A549 (cell line): Measurements from ENCODE around the gene INO80D. TPM values are rescaled to one million over a fixed set of nuclear protein-coding genes. Genes with fewer than 3 reads are reported as not detected.
"Not testable (repeated sequence)": the region's sequence is repeated elsewhere in the genome, so short reads cannot be mapped to it uniquely, and the experiment has no call there.

Experiments used
- ATAC-seq, 2 experiments: fragments of 200-7000 bp in 1 of 2; fragments of >200 bp in 1 of 2; cut with Nextera tagmentation in 1 of 2; cut with Tn5 transposase in 1 of 2; 3 replicates each; pipeline versions ENCODE4 v1.8.0 to v1.9.1; 2018 to 2020; ENCODE audit warnings: mild to moderate bottlenecking in 1 of 2, moderate library complexity in 1 of 2
- CTCF ChIA-PET: fragments of 300-600 bp; sonication (Branson Sonifier 250); formaldehyde crosslinking; extraction: SDS; loops from one replicate; lab custom pipeline; 2021; ENCODE audit warnings: antibody characterized with exemption, inconsistent platforms; lab: Yijun Ruan, JAX
- POLR2A ChIA-PET: fragments of 350-600 bp; formaldehyde crosslinking; extraction: SDS; loops from one replicate; lab custom pipeline; 2021; ENCODE audit warnings: antibody characterized with exemption, inconsistent platforms; lab: Yijun Ruan, JAX
- DNase-seq, 2 experiments: peaks; one replicate each; pipeline versions ENCODE4 v3.0.0 to v3.0.0-alpha.2; 2011 to 2016; ENCODE audit warnings: low read depth in 1 of 2, low spot score in 1 of 2
- FAIRE-seq: peaks from 2 replicates; lab custom pipeline; 2011; peaks lifted over from hg19 to GRCh38; lab: Jason Lieb, UNC
- H3K27ac ChIP-seq, 2 experiments: fragments of >200 bp; sonication (Bioruptor Twin); formaldehyde crosslinking; 3 replicates each; pipeline ENCODE4 v1.5.1; 2016 to 2017
- H3K4me1 ChIP-seq: fragments of >200 bp; sonication (Bioruptor Twin); formaldehyde crosslinking; 3 replicates; pipeline ENCODE4 v1.6.1; 2016
- H3K4me2 ChIP-seq: fragments of >200 bp; sonication (Bioruptor Twin); formaldehyde crosslinking; 3 replicates; pipeline ENCODE4 v1.6.1; 2016
- H3K4me3 ChIP-seq: fragments of >200 bp; sonication (Bioruptor Twin); formaldehyde crosslinking; 3 replicates; pipeline ENCODE4 v1.5.1; 2016
- H3K9me3 ChIP-seq: fragments of >200 bp; sonication (Bioruptor Twin); formaldehyde crosslinking; 3 replicates; pipeline ENCODE4 v1.6.1; 2016
- BHLHE40 ChIP-seq: IDR thresholded peaks from 2 replicates; pipeline ENCODE4 v1.6.1; 2012; ENCODE audit warnings: low read depth, low read length, inconsistent platforms
- CBX2 ChIP-seq: fragments of 200-600 bp; sonication (generic); IDR thresholded peaks from 2 replicates; pipeline ENCODE4 v1.6.1; 2016; ENCODE audit warnings: low read depth, mild to moderate bottlenecking, borderline replicate concordance
- CHD2 ChIP-seq: fragments of 150-350 bp; IDR thresholded peaks from 2 replicates; pipeline ENCODE4 v1.6.1; 2014; ENCODE audit warnings: low read length; ENCODE audit not compliant: partially characterized antibody
- ELK1 ChIP-seq: fragments of 150-350 bp; IDR thresholded peaks from 2 replicates; pipeline ENCODE4 v1.6.1; 2014; ENCODE audit warnings: low read depth, mild to moderate bottlenecking, low read length
- FOSB ChIP-seq: fragments of 250-450 bp; sonication (Bioruptor Pico); IDR thresholded peaks from 2 replicates; pipeline ENCODE4 v1.5.0; 2020; ENCODE audit warnings: mild to moderate bottlenecking, moderate library complexity
- FOSL2 ChIP-seq, 2 experiments: fragments of 450-650 bp in 1 of 2; fragments of >200 bp in 1 of 2; sonication (Bioruptor Twin) in 1 of 2; formaldehyde crosslinking; IDR thresholded peaks; 2 replicates each; pipeline versions ENCODE4 v1.5.0 to v1.6.1; 2016 to 2020; ENCODE audit warnings: mild to moderate bottlenecking in 1 of 2, moderate library complexity in 1 of 2
- HMGXB4 ChIP-seq: fragments of 250-450 bp; sonication (Bioruptor Pico); IDR thresholded peaks from 2 replicates; pipeline ENCODE4 v1.5.0; 2021; ENCODE audit warnings: mild to moderate bottlenecking, moderate library complexity, borderline replicate concordance
- HOXB13 ChIP-seq: fragments of 250-450 bp; sonication (Bioruptor Pico); IDR thresholded peaks from 2 replicates; pipeline ENCODE4 v1.5.0; 2020; ENCODE audit warnings: low read depth, mild to moderate bottlenecking, moderate library complexity
- HOXB5 ChIP-seq: fragments of 250-450 bp; sonication (Bioruptor Pico); IDR thresholded peaks from 2 replicates; pipeline ENCODE4 v1.5.0; 2020; ENCODE audit warnings: mild to moderate bottlenecking, moderate library complexity
- JUN ChIP-seq, 2 experiments: fragments of >200 bp; sonication (Bioruptor Twin); formaldehyde crosslinking; IDR thresholded peaks; 2 replicates in 1 of 2; 3 replicates in 1 of 2; pipeline ENCODE4 v1.6.1; 2016 to 2017
- JUNB ChIP-seq: fragments of >200 bp; sonication (Bioruptor Twin); formaldehyde crosslinking; IDR thresholded peaks from 2 replicates; pipeline ENCODE4 v1.6.1; 2016
- MYC ChIP-seq: IDR thresholded peaks from 2 replicates; pipeline ENCODE4 v1.6.1; 2012; ENCODE audit warnings: mild to moderate bottlenecking, inconsistent platforms, low read length, improper control_type of control experiment, borderline replicate concordance
- NFE2L2 ChIP-seq: fragments of 150-350 bp; conservative IDR thresholded peaks from 2 replicates; pipeline ENCODE4 v1.6.1; 2014; ENCODE audit warnings: low read length
- PHF8 ChIP-seq: fragments of 200-600 bp; sonication (generic); IDR thresholded peaks from 2 replicates; pipeline ENCODE4 v1.6.1; 2016; ENCODE audit warnings: low read depth, mild to moderate bottlenecking, antibody characterized with exemption, moderate library complexity, borderline replicate concordance
- RAD21 ChIP-seq, 2 experiments: fragments of >200 bp in 1 of 2; sonication (Bioruptor Twin) in 1 of 2; formaldehyde crosslinking in 1 of 2; IDR thresholded peaks in 1 of 2; conservative IDR thresholded peaks in 1 of 2; 2 replicates in 1 of 2; 3 replicates in 1 of 2; pipeline ENCODE4 v1.6.1; 2012 to 2018; ENCODE audit warnings: inconsistent platforms in 1 of 2
- RARB ChIP-seq: fragments of 250-450 bp; sonication (Bioruptor Pico); IDR thresholded peaks from 2 replicates; pipeline ENCODE4 v1.8.0; 2021; ENCODE audit warnings: mild to moderate bottlenecking, moderate library complexity
- RFX5 ChIP-seq: fragments of 450-650 bp; IDR thresholded peaks from 2 replicates; pipeline ENCODE4 v1.7.1; 2014; ENCODE audit warnings: antibody characterized with exemption, mild to moderate bottlenecking, moderate library complexity
- RNF2 ChIP-seq: fragments of 200-600 bp; sonication (generic); IDR thresholded peaks from 2 replicates; pipeline ENCODE4 v1.6.1; 2016; ENCODE audit warnings: low read depth, mild to moderate bottlenecking, antibody characterized with exemption, moderate library complexity, borderline replicate concordance
- SMC3 ChIP-seq: fragments of >200 bp; sonication (Bioruptor Twin); formaldehyde crosslinking; IDR thresholded peaks from 3 replicates; pipeline ENCODE4 v1.6.1; 2018; ENCODE audit warnings: inconsistent platforms
- TFCP2L1 ChIP-seq: fragments of 250-450 bp; sonication (Bioruptor Pico); IDR thresholded peaks from 2 replicates; pipeline ENCODE4 v1.5.0; 2021; ENCODE audit warnings: mild to moderate bottlenecking
- TP53 ChIP-seq: fragments of 250-450 bp; sonication (Bioruptor Pico); IDR thresholded peaks from 2 replicates; pipeline ENCODE4 v1.5.0; 2021; ENCODE audit warnings: mild to moderate bottlenecking, moderate library complexity
- USF2 ChIP-seq: fragments of 450-650 bp; IDR thresholded peaks from 2 replicates; pipeline ENCODE4 v1.6.1; 2014; ENCODE audit warnings: antibody characterized with exemption
- ZC3H11A ChIP-seq: fragments of 450-650 bp; IDR thresholded peaks from 2 replicates; pipeline ENCODE4 v1.6.1; 2014; ENCODE audit warnings: antibody characterized with exemption, mild to moderate bottlenecking
- WGBS: methylation state at CpG from one replicate; pipeline ENCODE4 v1.1.6; 2017; ENCODE audit errors: missing lambda C conversion rate; 5-methylcytosine and 5-hydroxymethylcytosine counted together
- polyA plus RNA-seq, 4 experiments: library from polyadenylated mRNA; depleted of rRNA in 3 of 4; stranded (reverse); fragments of >200 nt; fragmentation: RNase III in 1 of 4; extraction: RNeasy Plus Mini Kit Qiagen cat#74134 plus additional on column Dnase treatment in 1 of 4; gene quantifications; 2 replicates in 3 of 4; 3 replicates in 1 of 4; pipeline ENCODE4 v1.2.3, GENCODE V29; 2011 to 2017

The INO80D gene
- polyA plus RNA-seq, 2 of the 4 experiments (the other 2 are of a cell fraction), result 1.4 to 5.0 TPM

GRCh38 chr2:206040525-206040924, 45.4 kb downstream of the INO80D start:
- no peak for TF ChIP-seq ZC3H11A
- no peak for TF ChIP-seq TFCP2L1 (CRISPR knock-in tag)
- TF ChIP-seq RARB, result no peak
- TF ChIP-seq HOXB13, result no peak
- no peak for TF ChIP-seq RFX5
- TF ChIP-seq JUN (IDR thresholded peaks at IDR 0.05), result no peak
- no peak for TF ChIP-seq MYC
- FAIRE-seq, result no peak
- no peaks in the 10 kb centered on the region for H3K4me1 ChIP-seq
- H3K4me3 ChIP-seq, result no peak overlapping the region
- H3K27ac ChIP-seq, result no peak overlapping the region
- no peak for DNase-seq
- no peak for ATAC-seq
- 90% methylated on average over 5 of the region's 5 CpGs for WGBS
- no peaks in the 10 kb centered on the region for H3K9me3 ChIP-seq
- CTCF ChIA-PET, result interaction anchor here (1.2 kb wide), 1 partner anchor 40 kb away, joined by 3 read pairs; no protein-coding TSS in a partner anchor
- H3K4me2 ChIP-seq, result no peak overlapping the region
- POLR2A ChIA-PET, result no interaction called here

- H3K27ac ChIP-seq, ATAC-seq, POLR2A ChIA-PET, CTCF ChIA-PET, DNase-seq, H3K4me3 ChIP-seq, H3K9me3 ChIP-seq, H3K4me2 ChIP-seq, FAIRE-seq, H3K4me1 ChIP-seq: not testable (repeated sequence)
- 89% methylated on average over 3 of the region's 3 CpGs for WGBS
Observed at GRCh38 chr2:206035393-206035792, 50.6 kb downstream of the INO80D start.

- DNase-seq, H3K4me2 ChIP-seq, FAIRE-seq, H3K4me1 ChIP-seq, ATAC-seq, H3K9me3 ChIP-seq, POLR2A ChIA-PET, H3K27ac ChIP-seq, H3K4me3 ChIP-seq: not testable (repeated sequence)
- CTCF ChIA-PET, result interaction anchor here (0.9 kb wide), 1 partner anchor 17 kb away, joined by 3 read pairs; no protein-coding TSS in a partner anchor
- 84% methylated on average over 1 of the region's 1 CpG for WGBS
Observed at GRCh38 chr2:206033452-206033851, 52.5 kb downstream of the INO80D start.

- no peak for DNase-seq
- POLR2A ChIA-PET, result no interaction called here
- Histone ChIP-seq H3K4me1 (no peaks in the 10 kb centered on the region), H3K9me3 (no peaks in the 10 kb centered on the region), H3K4me2 (no peak overlapping the region), H3K4me3 (no peak overlapping the region), H3K27ac (no peak overlapping the region)
- 89% methylated on average over 8 of the region's 8 CpGs for WGBS
- TF ChIP-seq RAD21 (conservative IDR thresholded peaks at IDR 0.05 in 1 of 2, IDR thresholded peaks at IDR 0.05 in 1 of 2) (no peak), RARB (no peak), HOXB5 (CRISPR knock-in tag) (no peak), JUN (IDR thresholded peaks at IDR 0.05) (no peak), TP53 (CRISPR knock-in tag) (no peak), PHF8 (no peak), CBX2 (no peak), CHD2 (no peak), FOSB (no peak), NFE2L2 (no peak)
- ATAC-seq, result no peak
- CTCF ChIA-PET, result interaction anchor here (1.7 kb wide), 1 partner anchor 9 kb away, joined by 5 read pairs; no protein-coding TSS in a partner anchor
- FAIRE-seq, result no peak
Observed at GRCh38 chr2:206031950-206032567, 53.9 kb downstream of the INO80D start.

GRCh38 chr2:206031162-206031784, 54.7 kb downstream of the INO80D start:
- DNase-seq, result no peak
- POLR2A ChIA-PET, result no interaction called here
- CTCF ChIA-PET, result interaction anchor here (1.7 kb wide), 1 partner anchor 9 kb away, joined by 5 read pairs; no protein-coding TSS in a partner anchor
- Histone ChIP-seq H3K4me3 (no peak overlapping the region), H3K4me2 (no peak overlapping the region), H3K4me1 (no peaks in the 10 kb centered on the region), H3K27ac (no peak overlapping the region), H3K9me3 (no peaks in the 10 kb centered on the region)
- no peak for FAIRE-seq
- WGBS, result 88% methylated on average over 11 of the region's 11 CpGs
- no peak for ATAC-seq
- TF ChIP-seq ELK1 (no peak), FOSL2 (IDR thresholded peaks at IDR 0.05) (no peak), FOSL2 (CRISPR knock-in tag; IDR thresholded peaks at IDR 0.05) (no peak), RNF2 (no peak), JUNB (no peak), RAD21 (conservative IDR thresholded peaks at IDR 0.05 in 1 of 2, IDR thresholded peaks at IDR 0.05 in 1 of 2) (no peak), BHLHE40 (no peak), HMGXB4 (CRISPR knock-in tag) (no peak), USF2 (no peak), SMC3 (no peak)
